K562 (cell line): Measurements from ENCODE around the gene KSR2. TPM values are rescaled to one million over a fixed set of nuclear protein-coding genes. Genes with fewer than 3 reads are reported as not detected.

ENCODE experiments used
- ATAC-seq: fragments of 200-7000 bp; cut with Tn5 transposase; 3 replicates; pipeline ENCODE4 v1.9.1; 2020; ENCODE audit warnings: moderate library complexity
- BruUV-seq: library from RNA; stranded (reverse); fragments of 400-500 nt; replicated peaks from 2 replicates; lab custom pipeline; 2021; lab: Mats Ljungman, UMichigan
- CTCF ChIA-PET: fragments of 300-600 bp; formaldehyde crosslinking; extraction: SDS; loops from one replicate; lab custom pipeline; 2021; ENCODE audit warnings: low intra/inter-chr PET ratio; lab: Yijun Ruan, JAX
- POLR2A ChIA-PET: fragments of 300-600, 350-650 bp; sonication (Branson Sonifier 250); formaldehyde crosslinking; extraction: SDS; loops from one replicate; lab custom pipeline; 2021; ENCODE audit warnings: antibody characterized with exemption, inconsistent platforms; lab: Yijun Ruan, JAX
- DNase-seq, 4 experiments: peaks; one replicate each; pipeline versions ENCODE4 v3.0.0 to v3.0.0-alpha.2; 2011 to 2018; ENCODE audit warnings: low spot score in 3 of 4, mixed read lengths in 3 of 4; ENCODE audit errors: extremely low read depth in 1 of 4
- FAIRE-seq: peaks from 2 replicates; lab custom pipeline; 2011; peaks lifted over from hg19 to GRCh38; lab: Jason Lieb, UNC
- H2AFZ ChIP-seq: 2 replicates; pipeline ENCODE4 v1.6.0; 2011; ENCODE audit warnings: low read depth, low read length, control low read depth, inconsistent platforms
- H3K27ac ChIP-seq: fragments of 200-600 bp; 3 replicates; pipeline ENCODE4 v1.8.0; 2011; ENCODE audit warnings: low read depth, mild to moderate bottlenecking, control low read depth, inconsistent platforms, low read length, moderate library complexity, mixed read lengths; ENCODE audit errors: extremely low read depth
- H3K27me3 ChIP-seq, 2 experiments: fragments of 300-600 bp in 1 of 2; 2 replicates in 1 of 2; 3 replicates in 1 of 2; pipeline versions ENCODE4 v1.6.0 to v1.8.0; 2011; ENCODE audit warnings: inconsistent platforms in 2 of 2, low read length in 2 of 2, mild to moderate bottlenecking in 1 of 2, mixed read lengths in 1 of 2, moderate library complexity in 1 of 2; ENCODE audit not compliant: control insufficient read depth in 2 of 2, insufficient read depth in 2 of 2
- H3K36me3 ChIP-seq: fragments of 300-600 bp; 3 replicates; pipeline ENCODE4 v1.8.0; 2011; ENCODE audit warnings: mild to moderate bottlenecking, low read length, inconsistent platforms; ENCODE audit not compliant: control insufficient read depth, insufficient read depth
- H3K4me1 ChIP-seq, 2 experiments: fragments of 200-600 bp in 1 of 2; replicated peaks in 1 of 2; 2 replicates in 1 of 2; 3 replicates in 1 of 2; pipeline versions ENCODE4 v1.5.1 to v1.8.0; 2011; ENCODE audit warnings: inconsistent platforms in 2 of 2, low read length in 2 of 2, mild to moderate bottlenecking in 1 of 2, mixed read lengths in 1 of 2, moderate library complexity in 1 of 2; ENCODE audit not compliant: control insufficient read depth in 2 of 2, insufficient read depth in 2 of 2
- H3K4me2 ChIP-seq: 2 replicates; pipeline ENCODE4 v1.6.1; 2011; ENCODE audit warnings: low read length, control low read depth, inconsistent platforms, mixed read lengths; ENCODE audit not compliant: insufficient read depth
- H3K4me3 ChIP-seq: fragments of 200-600 bp; sonication (generic), shearing (Covaris generic); 2 replicates; pipeline ENCODE4 v1.5.1; 2016; ENCODE audit warnings: control low read depth, inconsistent platforms
- H3K79me2 ChIP-seq: fragments of 200-600 bp; 3 replicates; pipeline ENCODE4 v1.8.0; 2011; ENCODE audit warnings: low read length, inconsistent platforms; ENCODE audit not compliant: control insufficient read depth, insufficient read depth
- H3K9ac ChIP-seq, 2 experiments: 2 replicates each; pipeline versions ENCODE4 v1.6.0 to v1.6.1; 2011; ENCODE audit warnings: low read depth in 2 of 2, low read length in 2 of 2, control low read depth in 1 of 2, inconsistent platforms in 1 of 2, mild to moderate bottlenecking in 1 of 2, mixed read lengths in 1 of 2; ENCODE audit not compliant: insufficient read depth in 1 of 2
- H3K9me1 ChIP-seq: one replicate; pipeline ENCODE4 v1.6.0; 2011; ENCODE audit warnings: inconsistent platforms, mild to moderate bottlenecking, low read length, moderate library complexity; ENCODE audit not compliant: control insufficient read depth, insufficient read depth
- H3K9me3 ChIP-seq: replicated peaks from 2 replicates; pipeline ENCODE4 v1.5.1; 2011; ENCODE audit warnings: low read depth, low read length, inconsistent platforms; ENCODE audit not compliant: control insufficient read depth, insufficient read depth
- H4K20me1 ChIP-seq: replicated peaks from 2 replicates; pipeline ENCODE4 v1.6.1; 2011; ENCODE audit warnings: low read length, inconsistent platforms, mixed read lengths; ENCODE audit not compliant: control insufficient read depth, insufficient read depth
- BRCA1 ChIP-seq, 2 experiments: fragments of 450-650 bp in 1 of 2; sonication (generic) in 1 of 2; formaldehyde crosslinking in 1 of 2; IDR thresholded peaks; 2 replicates each; pipeline versions ENCODE4 v1.5.0 to v1.6.1; 2017 to 2020; ENCODE audit warnings: mild to moderate bottlenecking in 1 of 2, missing genetic modification reagents in 1 of 2
- GMEB1 ChIP-seq: fragments of 250-450 bp; sonication (Bioruptor Pico); IDR thresholded peaks from 2 replicates; pipeline ENCODE4 v1.4.0; 2020; ENCODE audit warnings: mild to moderate bottlenecking
- HNRNPK ChIP-seq: fragments of 200-400 bp; formaldehyde crosslinking; IDR thresholded peaks from one replicate; pipeline ENCODE4 v1.6.1; 2018; ENCODE audit warnings: mild to moderate bottlenecking, low read depth, low read length; ENCODE audit not compliant: poor library complexity, severe bottlenecking
- MBD1 ChIP-seq: fragments of 250-450 bp; sonication (Bioruptor Pico); IDR thresholded peaks from 2 replicates; pipeline ENCODE4 v1.8.0; 2022; ENCODE audit warnings: inconsistent platforms
- RBM34 ChIP-seq: fragments of 200-400 bp; formaldehyde crosslinking; IDR thresholded peaks from 2 replicates; pipeline ENCODE4 v1.6.1; 2018; ENCODE audit warnings: low read length, borderline replicate concordance; ENCODE audit not compliant: insufficient read depth
- SNIP1 ChIP-seq: fragments of 450-650 bp; IDR thresholded peaks from 2 replicates; pipeline ENCODE4 v1.7.1; 2017; ENCODE audit warnings: low read depth, mild to moderate bottlenecking
- ZNF224 ChIP-seq: sonication (generic); formaldehyde crosslinking; IDR thresholded peaks from 2 replicates; pipeline ENCODE4 v1.8.0; 2022; ENCODE audit warnings: mild to moderate bottlenecking, missing genetic modification reagents
- WGBS: fragments of 100-300 bp; shearing (Covaris generic); methylation state at CpG from one replicate; pipeline ENCODE4 v1.1.6; 2016; ENCODE audit warnings: low coverage, mixed read lengths; ENCODE audit not compliant: insufficient coverage; ENCODE audit errors: missing lambda C conversion rate; 5-methylcytosine and 5-hydroxymethylcytosine counted together
- in situ Hi-C: fragments of 300-500 bp; cut with MboI; formaldehyde crosslinking; loops from 4 replicates; pipeline ENCODE4 v1.15.0; 2018; ENCODE audit warnings: inconsistent platforms, mixed read lengths
- intact Hi-C: fragments of 100-400 bp; cut with micrococcal nuclease; formaldehyde crosslinking; loops from 2 replicates; pipeline ENCODE4 v1.14.2; 2022
- polyA plus RNA-seq, 8 experiments: library from polyadenylated mRNA; depleted of rRNA in 4 of 8; stranded (reverse) in 5 of 8; unstranded in 3 of 8; fragments of >200 nt; fragmentation: Nextera tagmentation in 2 of 8; fragmentation: Illumina TruSeq in 1 of 8; extraction: Ambion mirVana in 2 of 8; extraction: Trizol in 1 of 8; gene quantifications; 2 replicates each; pipeline versions ENCODE4 v1.2.1 to v1.2.3, GENCODE V29; 2011 to 2014; ENCODE audit warnings: inconsistent platforms in 1 of 8, missing spikeins in 1 of 8
- total RNA-seq, 7 experiments: library from RNA; depleted of rRNA in 6 of 7; stranded (reverse); fragments of >200 nt in 6 of 7; fragmentation: Illumina TruSeq in 2 of 7; extraction: Trizol in 2 of 7; gene quantifications; 2 replicates each; pipeline versions ENCODE4 v1.2.1 to v1.2.3, GENCODE V29; 2011 to 2021; ENCODE audit warnings: low replicate concordance in 1 of 7

Gene KSR2
- total and polyA plus RNA-seq, 9 of the 15 experiments (the other 6 are each of a cell fraction or from before 2014, with no cell fraction given), result not detected

DNA sequence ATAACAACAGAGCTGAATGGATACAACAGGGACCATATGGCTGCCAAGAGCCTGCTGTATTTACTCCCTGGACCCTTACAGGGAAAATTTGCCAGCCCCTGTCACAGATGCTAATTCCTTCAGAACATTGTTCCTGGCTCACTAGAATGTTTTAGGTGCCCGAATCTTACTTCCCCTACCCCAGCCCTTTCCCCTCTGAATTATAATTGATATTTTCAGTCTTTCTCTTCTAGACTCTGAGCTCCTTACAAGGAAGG is 235.3 kb downstream of the KSR2 start (continued):
- TF ChIP-seq MBD1 (no peak), BRCA1 (IDR thresholded peaks at IDR 0.05) (no peak), BRCA1 (CRISPR knock-in tag; IDR thresholded peaks at IDR 0.05) (no peak), RBM34 (no peak), SNIP1 (no peak), ZNF224 (CRISPR knock-in tag) (no peak), HNRNPK (no peak)

DNA sequence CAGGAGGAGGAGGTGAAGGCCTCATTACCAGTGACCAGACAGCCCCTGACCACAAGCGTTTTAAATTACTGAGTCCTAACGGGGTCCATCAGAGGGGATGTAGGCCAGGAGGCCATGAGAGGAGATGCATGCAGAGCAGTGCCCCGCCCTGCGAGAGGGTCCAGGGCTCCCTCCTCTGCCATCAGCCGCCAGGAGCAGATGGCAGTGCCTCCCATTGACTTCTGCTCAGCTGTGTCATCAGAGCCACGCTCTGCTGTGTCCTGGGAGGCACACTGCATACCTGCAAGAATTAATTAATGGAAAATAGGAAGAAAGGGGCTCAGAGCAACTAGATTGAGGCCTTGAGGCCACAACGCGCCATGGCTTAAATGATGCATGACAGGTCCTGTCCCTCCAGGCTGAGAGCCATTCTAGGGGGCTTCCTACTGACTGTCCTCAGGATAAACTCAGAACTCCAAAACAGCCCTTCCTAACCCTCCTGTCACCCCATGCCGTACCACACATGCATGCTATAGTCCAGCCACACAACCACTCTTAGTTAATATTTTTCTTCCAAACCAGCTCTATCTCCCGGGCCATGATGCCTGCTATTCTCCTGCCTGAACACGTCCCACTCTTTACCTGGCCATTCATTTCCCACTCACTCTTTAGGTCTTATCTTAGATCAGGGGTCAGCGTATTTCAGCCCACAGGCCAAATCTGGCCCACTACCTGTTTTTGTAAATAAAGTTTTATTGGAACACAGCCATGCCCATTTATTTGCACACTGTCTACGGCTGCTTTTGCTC is 235.8 kb downstream of the KSR2 start:
- Histone ChIP-seq H3K4me2 (no peak overlapping the region), H3K9me1 (no peaks in the 10 kb centered on the region), H3K27ac (no peak overlapping the region), H3K9ac (no peak overlapping the region), H3K79me2 (no peaks in the 10 kb centered on the region), H3K27me3 (peaks cover 8 to 31% of the 10 kb centered on the region in 2 experiments; a peak in 4 of 5 replicates), H4K20me1 (no peaks in the 10 kb centered on the region), H3K4me3 (no peak overlapping the region), H3K9me3 (no peaks in the 10 kb centered on the region), H3K36me3 (no peaks in the 10 kb centered on the region), H2AFZ (no peak overlapping the region), H3K4me1 (no peaks in the 10 kb centered on the region)
- ChIA-PET POLR2A (no interaction called here), CTCF (no interaction called here)
- in situ Hi-C loops (no loop called here), intact Hi-C loops (no loop called here)
- FAIRE-seq (no peak), DNase-seq (no peak), ATAC-seq (no peak)
- 1% methylated on average over 13 of the region's 13 CpGs for WGBS
- BruUV-seq, result no TSS peak
- TF ChIP-seq GMEB1, result no peak
